NB4 (cell line): ENCODE results near the gene ATP6V0E1.

Experiments used
- DNase-seq: peaks from one replicate; pipeline ENCODE4 v3.0.0; 2010; ENCODE audit warnings: low read depth
- H3K4me3 ChIP-seq: one replicate; pipeline ENCODE4 v1.5.1; 2011; ENCODE audit warnings: mild to moderate bottlenecking, low read depth, low read length, moderate library complexity
- CTCF ChIP-seq: IDR thresholded peaks from one replicate; pipeline ENCODE4 v1.5.1; 2012; ENCODE audit warnings: low read depth, low read length
- MAX ChIP-seq: IDR thresholded peaks from 2 replicates; pipeline ENCODE4 v1.6.1; 2011; ENCODE audit warnings: low read depth, low read length
- MYC ChIP-seq: IDR thresholded peaks from 2 replicates; pipeline ENCODE4 v1.6.1; 2011; ENCODE audit warnings: low read depth, low read length
- POLR2A ChIP-seq: IDR thresholded peaks from 2 replicates; pipeline ENCODE4 v1.6.1; 2011; ENCODE audit warnings: mild to moderate bottlenecking; ENCODE audit not compliant: insufficient read length; ENCODE audit errors: extremely low read depth

Gene ATP6V0E1

GRCh38 chr5:172973931-172974330 is 9.6 kb upstream of the ATP6V0E1 start:
- DNase-seq = no peak
- no peak for TF ChIP-seq MYC
- no peak for TF ChIP-seq MAX
- no peak for TF ChIP-seq CTCF
- no peak for TF ChIP-seq POLR2A
- H3K4me3 ChIP-seq = no peak overlapping the region

DNA sequence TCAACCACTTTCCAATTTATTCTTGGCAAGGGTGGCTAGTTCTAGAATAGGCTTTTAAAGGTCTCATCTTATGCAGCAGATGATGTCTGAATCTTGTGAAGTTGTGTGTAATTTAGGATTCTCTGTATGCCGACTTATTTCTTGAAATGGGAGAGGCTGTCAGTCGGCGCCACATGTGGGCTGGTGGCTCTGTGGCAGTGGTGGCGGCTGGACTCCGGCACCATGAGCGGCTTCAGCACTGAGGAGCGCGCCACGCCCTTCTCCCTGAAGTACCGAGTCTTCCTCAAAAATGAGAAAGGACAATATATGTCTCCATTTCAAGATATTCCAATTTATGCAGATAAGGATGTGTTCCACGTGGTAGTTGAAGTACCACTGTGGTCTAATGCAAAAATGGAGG is 8.3 kb upstream of the ATP6V0E1 start:
- DNase-seq = no peak
- no peak overlapping the region for H3K4me3 ChIP-seq
- TF ChIP-seq MAX (no peak), POLR2A (no peak), CTCF (no peak), MYC (no peak)

- no peak overlapping the region for H3K4me3 ChIP-seq
- TF ChIP-seq CTCF (no peak), POLR2A (no peak), MAX (no peak), MYC (no peak)
- DNase-seq = no peak
These were observed 3.8 kb upstream of the ATP6V0E1 start for GRCh38 chr5:172979778-172980177.

DNA sequence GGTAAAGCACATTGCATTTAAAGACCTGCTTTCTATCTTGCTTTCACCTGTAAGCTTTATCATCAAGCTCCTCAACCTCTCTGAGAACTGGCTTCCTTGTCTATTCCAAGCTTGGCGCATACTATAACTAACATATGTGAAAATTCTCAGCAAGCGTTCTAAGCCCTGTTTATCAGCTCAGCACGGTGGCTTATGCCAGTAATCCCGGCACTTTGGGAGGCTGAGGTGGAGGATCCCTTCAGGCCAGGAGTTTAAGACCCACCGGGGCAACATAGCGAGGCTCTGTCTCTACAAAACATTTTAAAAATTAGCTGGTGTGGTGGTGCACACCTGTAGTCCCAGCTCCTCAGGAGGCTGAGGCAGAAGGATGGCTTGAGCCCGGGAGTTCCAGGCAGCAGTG is 1.6 kb upstream of the ATP6V0E1 start:
- no peak for DNase-seq
- TF ChIP-seq MAX (no peak), CTCF (no peak), MYC (no peak), POLR2A (no peak)
- H3K4me3 ChIP-seq = no peak overlapping the region

GRCh38 chr5:172984244-172984953 is 828 bp downstream of the ATP6V0E1 start:
- DNase-seq = peak; percentile 92
- peak overlapping the region; percentile 97 for H3K4me3 ChIP-seq
- no peak for TF ChIP-seq POLR2A
- peak; percentile 60 for TF ChIP-seq MAX
- peak; percentile 35 for TF ChIP-seq CTCF
- no peak; the same call in 1 of the 2 replicates for TF ChIP-seq MYC
